Measurements from ENCODE around the gene COX14. TPM values are rescaled to one million over a fixed set of nuclear protein-coding genes. Genes with fewer than 3 reads are reported as not detected.

The COX14 gene
- total RNA-seq, 1 experiment from 2014 or later, result 28.7 TPM

GRCh38 chr12:50087151-50087550, 24.9 kb upstream of the COX14 start:
- H3K4me3 ChIP-seq (ENCODE audit: low read depth, low read length, poor library complexity, severe bottlenecking), result no peak overlapping the region
- intact Hi-C loops (cut with micrococcal nuclease; ENCODE audit: unreplicated experiment), result no loop called here
- no peak overlapping the region for H3K27ac ChIP-seq (ENCODE audit: low read depth, low read length, poor library complexity, severe bottlenecking)
- no peaks in the 10 kb centered on the region for H3K27me3 ChIP-seq (replicated peaks; ENCODE audit: insufficient read depth, low read depth, low read length, poor library complexity)
- CTCF ChIA-PET, result interaction anchor here (0.7 to 1.2 kb wide), 2 partner anchors 25 to 62 kb away, joined by 3 to 6 read pairs; partner anchors contain the start of genes COX14 and RACGAP1
- H3K36me3 ChIP-seq (ENCODE audit: insufficient read depth, low read length, poor library complexity, severe bottlenecking), result peaks cover 52% of the 10 kb centered on the region
- H3K4me1 ChIP-seq (ENCODE audit: insufficient read depth, low read length, poor library complexity, severe bottlenecking), result peaks cover 5% of the 10 kb centered on the region
- TF ChIP-seq, protein P1, sequence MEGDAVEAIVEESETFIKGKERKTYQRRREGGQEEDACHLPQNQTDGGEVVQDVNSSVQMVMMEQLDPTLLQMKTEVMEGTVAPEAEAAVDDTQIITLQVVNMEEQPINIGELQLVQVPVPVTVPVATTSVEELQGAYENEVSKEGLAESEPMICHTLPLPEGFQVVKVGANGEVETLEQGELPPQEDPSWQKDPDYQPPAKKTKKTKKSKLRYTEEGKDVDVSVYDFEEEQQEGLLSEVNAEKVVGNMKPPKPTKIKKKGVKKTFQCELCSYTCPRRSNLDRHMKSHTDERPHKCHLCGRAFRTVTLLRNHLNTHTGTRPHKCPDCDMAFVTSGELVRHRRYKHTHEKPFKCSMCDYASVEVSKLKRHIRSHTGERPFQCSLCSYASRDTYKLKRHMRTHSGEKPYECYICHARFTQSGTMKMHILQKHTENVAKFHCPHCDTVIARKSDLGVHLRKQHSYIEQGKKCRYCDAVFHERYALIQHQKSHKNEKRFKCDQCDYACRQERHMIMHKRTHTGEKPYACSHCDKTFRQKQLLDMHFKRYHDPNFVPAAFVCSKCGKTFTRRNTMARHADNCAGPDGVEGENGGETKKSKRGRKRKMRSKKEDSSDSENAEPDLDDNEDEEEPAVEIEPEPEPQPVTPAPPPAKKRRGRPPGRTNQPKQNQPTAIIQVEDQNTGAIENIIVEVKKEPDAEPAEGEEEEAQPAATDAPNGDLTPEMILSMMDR (conservative IDR thresholded peaks at IDR 0.05; ENCODE audit: low read depth, low read length), result no peak
- no peak for TF ChIP-seq EZH2 (IDR thresholded peaks at IDR 0.05; ENCODE audit: borderline replicate concordance, low read depth, low read length, poor library complexity, severe bottlenecking)
- POLR2A ChIA-PET (ENCODE audit: low non-redundant PET), result interaction anchor here (0.5 to 0.6 kb wide), 2 partner anchors 9 to 14 kb away, joined by 3 read pairs; no protein-coding TSS in a partner anchor
- no peak for DNase-seq (ENCODE audit: low spot score)
- H3K9me3 ChIP-seq (ENCODE audit: low read depth, low read length, poor library complexity, severe bottlenecking), result no peaks in the 10 kb centered on the region
- BruUV-seq (replicated peaks), result no TSS peak

DNA sequence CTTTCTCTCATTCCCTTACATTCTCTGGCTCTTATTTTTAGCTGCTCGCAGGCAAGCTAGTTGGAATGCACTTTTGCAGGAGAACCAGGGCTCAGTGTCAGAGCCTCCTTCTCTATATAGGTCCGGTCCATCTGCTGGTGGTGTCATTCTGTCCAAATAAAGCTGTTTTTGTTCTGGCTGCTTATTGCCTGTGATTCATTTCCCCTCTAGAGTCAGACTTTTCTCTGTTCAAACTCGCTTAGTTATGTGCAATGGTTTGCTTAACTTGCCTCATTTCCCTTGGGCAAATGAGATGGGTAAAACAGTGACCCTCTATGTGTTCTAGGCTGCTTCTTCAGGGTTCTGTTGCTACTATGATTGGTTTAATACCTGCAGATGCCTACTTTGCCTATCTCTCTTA, 24.0 kb upstream of the COX14 start:
- TF ChIP-seq, protein P1 (conservative IDR thresholded peaks at IDR 0.05; ENCODE audit: low read depth, low read length), result no peak
- no peak for TF ChIP-seq EZH2 (IDR thresholded peaks at IDR 0.05; ENCODE audit: borderline replicate concordance, low read depth, low read length, poor library complexity, severe bottlenecking)
- no peaks in the 10 kb centered on the region for H3K27me3 ChIP-seq (replicated peaks; ENCODE audit: insufficient read depth, low read depth, low read length, poor library complexity)
- H3K4me1 ChIP-seq (ENCODE audit: insufficient read depth, low read length, poor library complexity, severe bottlenecking), result peaks cover 5% of the 10 kb centered on the region
- H3K36me3 ChIP-seq (ENCODE audit: insufficient read depth, low read length, poor library complexity, severe bottlenecking), result peaks cover 58% of the 10 kb centered on the region
- H3K4me3 ChIP-seq (ENCODE audit: low read depth, low read length, poor library complexity, severe bottlenecking), result no peak overlapping the region
- intact Hi-C loops (cut with micrococcal nuclease; ENCODE audit: unreplicated experiment), result no loop called here
- ChIA-PET POLR2A (ENCODE audit: low non-redundant PET) (interaction anchor here (0.6 kb wide), 1 partner anchor 13 kb away, joined by 3 read pairs; no protein-coding TSS in a partner anchor), CTCF (interaction anchor here (0.7 to 1.2 kb wide), 3 partner anchors 17 to 63 kb away, joined by 3 to 6 read pairs (median 3); partner anchors contain the start of genes COX14 and RACGAP1)
- H3K27ac ChIP-seq (ENCODE audit: low read depth, low read length, poor library complexity, severe bottlenecking), result no peak overlapping the region
- BruUV-seq (replicated peaks), result no TSS peak
- no peak for DNase-seq (ENCODE audit: low spot score)
- H3K9me3 ChIP-seq (ENCODE audit: low read depth, low read length, poor library complexity, severe bottlenecking), result no peaks in the 10 kb centered on the region

DNA sequence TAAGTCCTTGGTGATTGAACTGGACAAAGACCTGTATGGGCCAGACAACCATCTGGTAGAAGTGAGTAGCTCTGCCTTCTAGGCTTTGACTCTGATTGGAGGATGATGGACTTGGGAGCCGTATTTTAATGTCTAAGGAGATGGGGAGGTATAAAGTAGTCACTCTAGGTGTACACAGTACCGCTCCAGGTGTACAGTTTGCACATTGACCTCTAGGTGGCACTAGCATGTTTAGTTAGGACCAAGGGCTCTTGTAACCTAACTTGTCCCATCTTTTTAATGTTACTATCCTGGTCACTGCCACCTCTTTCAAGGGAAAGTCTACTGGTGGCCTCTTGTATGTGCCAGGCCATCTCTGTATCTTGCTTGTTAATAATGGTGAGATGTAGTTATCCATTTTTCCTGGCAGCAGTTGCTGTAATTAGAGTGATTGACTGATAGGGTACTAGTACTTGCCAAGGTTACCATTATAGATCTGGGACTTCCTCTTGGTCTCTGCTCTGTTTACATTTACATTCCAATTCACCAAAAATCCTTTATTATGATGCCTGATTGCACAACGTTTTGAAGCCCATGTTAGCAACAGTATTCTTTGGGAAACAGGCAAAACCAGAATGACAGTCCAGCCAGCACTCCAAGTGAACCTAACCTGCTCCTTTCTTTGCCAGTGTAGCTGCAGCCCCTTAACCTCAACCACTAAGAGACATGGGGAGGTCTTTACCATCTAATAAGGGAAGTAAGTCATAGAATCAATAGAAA, 23.3 kb upstream of the COX14 start:
- DNase-seq (ENCODE audit: low spot score), result peak; percentile 66
- ChIA-PET POLR2A (ENCODE audit: low non-redundant PET) (interaction anchor here (0.5 kb wide), 1 partner anchor 26 kb away, joined by 11 read pairs; no protein-coding TSS in a partner anchor), CTCF (interaction anchor here (0.7 kb wide), 1 partner anchor 18 kb away, joined by 3 read pairs; no protein-coding TSS in a partner anchor)
- no peaks in the 10 kb centered on the region for H3K9me3 ChIP-seq (ENCODE audit: low read depth, low read length, poor library complexity, severe bottlenecking)
- H3K4me1 ChIP-seq (ENCODE audit: insufficient read depth, low read length, poor library complexity, severe bottlenecking), result peaks cover 5% of the 10 kb centered on the region
- H3K4me3 ChIP-seq (ENCODE audit: low read depth, low read length, poor library complexity, severe bottlenecking), result no peak overlapping the region
- BruUV-seq (replicated peaks), result no TSS peak
- peaks cover 65% of the 10 kb centered on the region for H3K36me3 ChIP-seq (ENCODE audit: insufficient read depth, low read length, poor library complexity, severe bottlenecking)
- intact Hi-C loops (cut with micrococcal nuclease; ENCODE audit: unreplicated experiment), result no loop called here
- TF ChIP-seq, protein P1 (conservative IDR thresholded peaks at IDR 0.05; ENCODE audit: low read depth, low read length), result peak; percentile 89
- no peak for TF ChIP-seq EZH2 (IDR thresholded peaks at IDR 0.05; ENCODE audit: borderline replicate concordance, low read depth, low read length, poor library complexity, severe bottlenecking)
- H3K27ac ChIP-seq (ENCODE audit: low read depth, low read length, poor library complexity, severe bottlenecking), result no peak overlapping the region
- H3K27me3 ChIP-seq (replicated peaks; ENCODE audit: insufficient read depth, low read depth, low read length, poor library complexity), result no peaks in the 10 kb centered on the region

Measured in A673 (cell line).